SH-SY5Y (cell line): ENCODE results near the gene KLHL17.

Experiments used
- GATA2 ChIP-seq: IDR thresholded peaks from 2 replicates; pipeline ENCODE4 v1.6.1; 2011; ENCODE audit warnings: mild to moderate bottlenecking, low read depth, low read length
- GATA3 ChIP-seq: IDR thresholded peaks from 2 replicates; pipeline ENCODE4 v1.6.1; 2011; ENCODE audit warnings: low read depth, mild to moderate bottlenecking, low read length, moderate library complexity

- TF ChIP-seq GATA2: no peak
- no peak for TF ChIP-seq GATA3
Observed at GRCh38 chr1:981955-982558, 21.7 kb downstream of the KLHL17 start, which contains the start of gene PERM1.
